RWPE2 (cell line): ENCODE measurements around the gene SATB1.
A peak's percentile ranks its signal among the peaks of the same experiment; 100 is the strongest.
"Not testable (repeated sequence)": the region's sequence is repeated elsewhere in the genome, so short reads cannot be mapped to it uniquely, and the experiment has no call there.

Experiments
- ATAC-seq: fragments of 200-7000 bp; cut with Tn5 transposase; 3 replicates; pipeline ENCODE4 v1.9.1; 2021; ENCODE audit warnings: low read depth
- DNase-seq: peaks from one replicate; pipeline ENCODE4 v3.0.0-alpha.2; 2020; ENCODE audit warnings: low spot score
- H3K27ac ChIP-seq: fragments of 450-650 bp; 2 replicates; pipeline ENCODE4 v1.5.1; 2017; ENCODE audit warnings: mild to moderate bottlenecking; ENCODE audit not compliant: poor library complexity, severe bottlenecking
- H3K27me3 ChIP-seq: fragments of 250-450 bp; sonication (Bioruptor Pico); 2 replicates; pipeline ENCODE4 v1.5.1; 2021; ENCODE audit warnings: mild to moderate bottlenecking, moderate library complexity; ENCODE audit not compliant: insufficient read depth, poor library complexity, severe bottlenecking
- H3K36me3 ChIP-seq: fragments of 250-450 bp; sonication (Bioruptor Pico); 2 replicates; pipeline ENCODE4 v1.5.1; 2020; ENCODE audit warnings: low read depth, mild to moderate bottlenecking, moderate library complexity
- H3K4me1 ChIP-seq: fragments of 250-450 bp; sonication (Bioruptor Pico); 2 replicates; pipeline ENCODE4 v1.5.1; 2021; ENCODE audit warnings: mild to moderate bottlenecking, moderate library complexity; ENCODE audit not compliant: insufficient read depth, poor library complexity, severe bottlenecking
- H3K4me3 ChIP-seq: fragments of 250-450 bp; sonication (Bioruptor Pico); 2 replicates; pipeline ENCODE4 v1.5.1; 2021; ENCODE audit warnings: mild to moderate bottlenecking, moderate library complexity; ENCODE audit not compliant: severe bottlenecking
- H3K9me3 ChIP-seq: fragments of 250-450 bp; sonication (Bioruptor Pico); 2 replicates; pipeline ENCODE4 v1.5.1; 2021; ENCODE audit warnings: mild to moderate bottlenecking, moderate library complexity; ENCODE audit not compliant: severe bottlenecking
- CTCF ChIP-seq: fragments of 450-650 bp; IDR thresholded peaks from one replicate; pipeline ENCODE4 v1.5.1; 2017; ENCODE audit warnings: mild to moderate bottlenecking, moderate library complexity; ENCODE audit not compliant: poor library complexity, severe bottlenecking

SATB1 gene

GRCh38 chr3:18424729-18425640 is at the start of gene SATB1:
Gene SATB1 (minus strand): TSS chr3:18425339. CDS start chr3:18420967, 4,372 bp downstream.
- Histone ChIP-seq H3K4me1 (no peaks in the 10 kb centered on the region), H3K36me3 (no peaks in the 10 kb centered on the region), H3K27me3 (peaks cover 89% of the 10 kb centered on the region), H3K9me3 (no peaks in the 10 kb centered on the region), H3K4me3 (peak within 1 kb of the TSS; percentile 41), H3K27ac (no peak within 1 kb of the TSS)
- TF ChIP-seq CTCF, result no peak
- DNase-seq (peak; percentile 57), ATAC-seq (peak; percentile 73)

- no peaks in the 10 kb centered on the region for H3K36me3 ChIP-seq
- no peaks in the 10 kb centered on the region for H3K27me3 ChIP-seq
- ATAC-seq, result no peak
These were observed 49.1 kb upstream of the SATB1 start for GRCh38 chr3:18474202-18474601.

GRCh38 chr3:18469775-18470174 is 44.6 kb upstream of the SATB1 start:
- no peak overlapping the region for H3K4me3 ChIP-seq
- no peak overlapping the region for H3K27ac ChIP-seq
- no peak for TF ChIP-seq CTCF
- DNase-seq (no peak), ATAC-seq (no peak)
- H3K9me3 ChIP-seq, result no peaks in the 10 kb centered on the region
- no peaks in the 10 kb centered on the region for H3K4me1 ChIP-seq
- H3K36me3 ChIP-seq, result no peaks in the 10 kb centered on the region
- H3K27me3 ChIP-seq, result no peaks in the 10 kb centered on the region

More at GRCh38 chr3:18474202-18474601, 49.1 kb upstream of the SATB1 start:
- no peaks in the 10 kb centered on the region for H3K4me1 ChIP-seq
- H3K4me3 ChIP-seq, result no peak overlapping the region
- TF ChIP-seq CTCF, result no peak
- no peak overlapping the region for H3K27ac ChIP-seq
- no peak for DNase-seq
- no peaks in the 10 kb centered on the region for H3K9me3 ChIP-seq

- TF ChIP-seq CTCF, result no peak
- ATAC-seq, result no peak
These were observed 41.0 kb upstream of the SATB1 start for GRCh38 chr3:18466136-18466535.

GRCh38 chr3:18454766-18455165 is 29.6 kb upstream of the SATB1 start:
- TF ChIP-seq CTCF, result no peak
- Histone ChIP-seq H3K9me3 (no peaks in the 10 kb centered on the region), H3K27me3 (peaks cover 2% of the 10 kb centered on the region), H3K36me3 (no peaks in the 10 kb centered on the region), H3K27ac (no peak overlapping the region), H3K4me1 (no peaks in the 10 kb centered on the region), H3K4me3 (no peak overlapping the region)
- no peak for ATAC-seq
- no peak for DNase-seq

More at GRCh38 chr3:18466136-18466535, 41.0 kb upstream of the SATB1 start:
- Histone ChIP-seq H3K4me1 (no peaks in the 10 kb centered on the region), H3K27ac (no peak overlapping the region), H3K9me3 (no peaks in the 10 kb centered on the region), H3K36me3 (no peaks in the 10 kb centered on the region), H3K27me3 (no peaks in the 10 kb centered on the region), H3K4me3 (no peak overlapping the region)
- DNase-seq, result no peak

GRCh38 chr3:18449618-18450017 is 24.5 kb upstream of the SATB1 start:
- H3K9me3 ChIP-seq, ATAC-seq, H3K27ac ChIP-seq, H3K4me1 ChIP-seq, H3K4me3 ChIP-seq, H3K36me3 ChIP-seq, DNase-seq: not testable (repeated sequence)
- H3K27me3 ChIP-seq, result peaks cover 27% of the 10 kb centered on the region
